Thyroid gland (tissue), 4 donors: Measurements from ENCODE around the gene AIG1.

ENCODE experiments used
- CTCF ChIP-seq, 6 experiments: fragments of 200-600 bp in 3 of 6; fragments of 450-650 bp in 3 of 6; sonication (generic) in 3 of 6; IDR thresholded peaks; one replicate each; pipeline ENCODE4 v1.5.1; 2016 to 2019; ENCODE audit warnings: antibody characterized with exemption in 6 of 6, mild to moderate bottlenecking in 2 of 6, inconsistent platforms in 1 of 6, moderate library complexity in 1 of 6
- POLR2A ChIP-seq, 2 donors: fragments of 450-650 bp; IDR thresholded peaks; one replicate each; pipeline ENCODE4 v1.6.1; 2017; ENCODE audit warnings: antibody characterized with exemption in 2 of 2, mild to moderate bottlenecking in 2 of 2, moderate library complexity in 1 of 2

GRCh38 chr6:143107440-143107839 is 46.8 kb downstream of the AIG1 start:
- TF ChIP-seq CTCF (IDR thresholded peaks at IDR 0.05) (no peak), POLR2A (IDR thresholded peaks at IDR 0.05) (no peak)
